ENCODE measurements around the gene SNX6.
"Not testable (repeated sequence)": the region's sequence is repeated elsewhere in the genome, so short reads cannot be mapped to it uniquely, and the experiment has no call there.

Gene SNX6

DNA sequence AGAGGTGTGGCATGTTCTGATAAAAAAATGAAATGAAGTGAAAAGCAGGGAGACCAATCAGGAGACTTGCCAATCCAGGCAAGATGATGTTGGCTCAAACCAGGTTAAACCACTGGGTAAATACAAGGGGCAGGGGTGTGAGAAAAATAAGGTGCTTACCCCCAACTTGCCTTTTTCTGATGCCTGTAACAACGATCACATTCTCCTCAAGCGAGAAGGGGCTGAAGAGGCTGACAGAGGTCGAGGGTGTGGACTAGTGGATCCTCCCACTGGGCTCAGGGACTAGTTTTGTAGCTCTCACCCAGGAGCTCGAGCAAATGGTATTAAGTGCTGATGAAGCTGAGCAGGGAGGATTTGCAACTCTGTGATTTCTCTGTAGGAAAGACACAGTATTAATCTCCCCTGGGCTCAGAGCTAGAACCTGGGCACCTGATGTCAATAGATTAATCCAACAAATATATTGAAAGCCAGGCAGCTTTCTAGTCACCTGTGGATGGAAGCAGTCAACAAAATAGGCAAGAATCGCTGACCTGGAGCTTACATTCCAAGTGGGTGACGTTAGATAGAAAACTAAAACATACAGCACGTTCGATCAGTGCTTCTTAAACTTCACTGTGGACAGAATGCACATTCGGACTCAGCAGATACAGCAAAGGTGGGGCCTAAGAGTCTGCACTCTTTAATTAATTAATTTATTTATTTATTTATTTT is 75.3 kb downstream of the SNX6 start:
- Histone ChIP-seq H3K9me3 (ENCODE audit: control insufficient read depth, insufficient read depth, low read length) (no peaks in the 10 kb centered on the region), H3K27ac (ENCODE audit: low read depth, low read length) (peak overlapping the region; percentile 4; the same call in 1 of the 2 replicates), H3K4me2 (ENCODE audit: low read length) (peak overlapping the region; percentile 47), H3K36me3 (ENCODE audit: control insufficient read depth, low read length) (no peaks in the 10 kb centered on the region), H3K27me3 (ENCODE audit: control insufficient read depth, low read length) (no peaks in the 10 kb centered on the region), H3K4me1 (ENCODE audit: control insufficient read depth, low read length) (peaks cover 9% of the 10 kb centered on the region), H3K79me2 (ENCODE audit: control insufficient read depth, low read length) (no peaks in the 10 kb centered on the region), H3F3A (ENCODE audit: control insufficient read depth, insufficient read depth) (peaks cover 11% of the 10 kb centered on the region), H3K9me2 (replicated peaks; ENCODE audit: control insufficient read depth, low read length) (no peaks in the 10 kb centered on the region), H4K20me1 (ENCODE audit: control insufficient read depth, insufficient read depth, low read depth, low read length) (no peaks in the 10 kb centered on the region), H3K4me3 (ENCODE audit: low read length) (peak overlapping the region; percentile 18)
- TF ChIP-seq, protein P1, sequence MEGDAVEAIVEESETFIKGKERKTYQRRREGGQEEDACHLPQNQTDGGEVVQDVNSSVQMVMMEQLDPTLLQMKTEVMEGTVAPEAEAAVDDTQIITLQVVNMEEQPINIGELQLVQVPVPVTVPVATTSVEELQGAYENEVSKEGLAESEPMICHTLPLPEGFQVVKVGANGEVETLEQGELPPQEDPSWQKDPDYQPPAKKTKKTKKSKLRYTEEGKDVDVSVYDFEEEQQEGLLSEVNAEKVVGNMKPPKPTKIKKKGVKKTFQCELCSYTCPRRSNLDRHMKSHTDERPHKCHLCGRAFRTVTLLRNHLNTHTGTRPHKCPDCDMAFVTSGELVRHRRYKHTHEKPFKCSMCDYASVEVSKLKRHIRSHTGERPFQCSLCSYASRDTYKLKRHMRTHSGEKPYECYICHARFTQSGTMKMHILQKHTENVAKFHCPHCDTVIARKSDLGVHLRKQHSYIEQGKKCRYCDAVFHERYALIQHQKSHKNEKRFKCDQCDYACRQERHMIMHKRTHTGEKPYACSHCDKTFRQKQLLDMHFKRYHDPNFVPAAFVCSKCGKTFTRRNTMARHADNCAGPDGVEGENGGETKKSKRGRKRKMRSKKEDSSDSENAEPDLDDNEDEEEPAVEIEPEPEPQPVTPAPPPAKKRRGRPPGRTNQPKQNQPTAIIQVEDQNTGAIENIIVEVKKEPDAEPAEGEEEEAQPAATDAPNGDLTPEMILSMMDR (IDR thresholded peaks at IDR 0.05; ENCODE audit: low read depth, low read length, poor library complexity, severe bottlenecking), result no peak
- TF ChIP-seq EZH2phosphoT487 (IDR thresholded peaks at IDR 0.05; ENCODE audit: borderline replicate concordance, low read length), result no peak

DNA sequence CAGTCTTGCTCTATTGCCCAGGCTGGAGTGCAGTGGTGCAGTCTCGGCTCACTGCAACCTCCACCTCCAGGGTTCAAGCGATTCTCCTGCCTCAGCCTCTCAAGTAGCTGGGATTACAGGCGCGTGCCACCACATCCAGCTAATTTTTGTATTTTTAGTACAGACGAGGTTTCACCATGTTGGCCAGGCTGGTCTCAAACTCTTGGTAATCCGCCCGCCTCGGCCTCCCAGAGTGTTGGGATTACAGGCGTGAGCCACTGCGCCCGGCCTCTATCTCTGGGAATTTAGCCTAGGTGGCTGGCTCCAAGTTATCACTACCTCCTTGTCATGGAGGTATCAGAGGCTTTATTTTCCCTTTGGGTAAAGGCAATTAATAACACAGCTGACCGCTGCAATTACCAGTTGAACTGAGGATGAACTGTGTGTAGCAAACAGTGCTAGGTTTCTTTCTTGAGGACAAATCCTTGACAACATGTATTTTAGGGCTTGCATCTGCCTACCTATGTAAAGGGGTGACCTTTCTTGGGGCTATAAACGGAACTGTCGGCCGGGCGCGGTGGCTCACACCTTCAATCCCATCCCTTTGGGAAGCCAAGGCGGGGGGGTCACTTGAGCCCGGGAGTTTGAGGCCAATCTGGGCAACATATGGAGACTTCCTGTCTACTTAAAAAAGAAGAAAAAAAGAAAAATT is 80.5 kb downstream of the SNX6 start:
- H3K27me3 ChIP-seq (ENCODE audit: control insufficient read depth, low read length); H3K9me3 ChIP-seq (ENCODE audit: control insufficient read depth, insufficient read depth, low read length); H4K20me1 ChIP-seq (ENCODE audit: control insufficient read depth, insufficient read depth, low read depth, low read length); H3K9me2 ChIP-seq (replicated peaks; ENCODE audit: control insufficient read depth, low read length); H3K79me2 ChIP-seq (ENCODE audit: control insufficient read depth, low read length); H3K27ac ChIP-seq (ENCODE audit: low read depth, low read length); H3K4me2 ChIP-seq (ENCODE audit: low read length); H3K4me3 ChIP-seq (ENCODE audit: low read length); H3K36me3 ChIP-seq (ENCODE audit: control insufficient read depth, low read length): not testable (repeated sequence)
- peaks cover 13% of the 10 kb centered on the region for H3K4me1 ChIP-seq (ENCODE audit: control insufficient read depth, low read length)
- H3F3A ChIP-seq (ENCODE audit: control insufficient read depth, insufficient read depth), result peaks cover 14% of the 10 kb centered on the region

GRCh38 chr14:34548472-34548981 is 81.4 kb downstream of the SNX6 start:
- Histone ChIP-seq H3K27me3 (ENCODE audit: control insufficient read depth, low read length) (no peaks in the 10 kb centered on the region), H3K4me2 (ENCODE audit: low read length) (peak overlapping the region; percentile 19)
- no peak for TF ChIP-seq EZH2phosphoT487 (IDR thresholded peaks at IDR 0.05; ENCODE audit: borderline replicate concordance, low read length)
- TF ChIP-seq, protein P1 (IDR thresholded peaks at IDR 0.05; ENCODE audit: low read depth, low read length, poor library complexity, severe bottlenecking), result no peak

GRCh38 chr14:34547136-34547520 is 82.8 kb downstream of the SNX6 start:
- not testable (repeated sequence) for H3K9me2 ChIP-seq (replicated peaks; ENCODE audit: control insufficient read depth, low read length)

More at GRCh38 chr14:34548472-34548981, 81.4 kb downstream of the SNX6 start:
- Histone ChIP-seq H3K36me3 (ENCODE audit: control insufficient read depth, low read length) (no peaks in the 10 kb centered on the region), H4K20me1 (ENCODE audit: control insufficient read depth, insufficient read depth, low read depth, low read length) (no peaks in the 10 kb centered on the region), H3K4me3 (ENCODE audit: low read length) (no peak overlapping the region), H3K9me3 (ENCODE audit: control insufficient read depth, insufficient read depth, low read length) (no peaks in the 10 kb centered on the region), H3F3A (ENCODE audit: control insufficient read depth, insufficient read depth) (peaks cover 10% of the 10 kb centered on the region; the same call in 1 of the 2 replicates), H3K27ac (ENCODE audit: low read depth, low read length) (no peak overlapping the region), H3K4me1 (ENCODE audit: control insufficient read depth, low read length) (peaks cover 8% of the 10 kb centered on the region), H3K9me2 (replicated peaks; ENCODE audit: control insufficient read depth, low read length) (no peaks in the 10 kb centered on the region), H3K79me2 (ENCODE audit: control insufficient read depth, low read length) (no peaks in the 10 kb centered on the region)

DNA sequence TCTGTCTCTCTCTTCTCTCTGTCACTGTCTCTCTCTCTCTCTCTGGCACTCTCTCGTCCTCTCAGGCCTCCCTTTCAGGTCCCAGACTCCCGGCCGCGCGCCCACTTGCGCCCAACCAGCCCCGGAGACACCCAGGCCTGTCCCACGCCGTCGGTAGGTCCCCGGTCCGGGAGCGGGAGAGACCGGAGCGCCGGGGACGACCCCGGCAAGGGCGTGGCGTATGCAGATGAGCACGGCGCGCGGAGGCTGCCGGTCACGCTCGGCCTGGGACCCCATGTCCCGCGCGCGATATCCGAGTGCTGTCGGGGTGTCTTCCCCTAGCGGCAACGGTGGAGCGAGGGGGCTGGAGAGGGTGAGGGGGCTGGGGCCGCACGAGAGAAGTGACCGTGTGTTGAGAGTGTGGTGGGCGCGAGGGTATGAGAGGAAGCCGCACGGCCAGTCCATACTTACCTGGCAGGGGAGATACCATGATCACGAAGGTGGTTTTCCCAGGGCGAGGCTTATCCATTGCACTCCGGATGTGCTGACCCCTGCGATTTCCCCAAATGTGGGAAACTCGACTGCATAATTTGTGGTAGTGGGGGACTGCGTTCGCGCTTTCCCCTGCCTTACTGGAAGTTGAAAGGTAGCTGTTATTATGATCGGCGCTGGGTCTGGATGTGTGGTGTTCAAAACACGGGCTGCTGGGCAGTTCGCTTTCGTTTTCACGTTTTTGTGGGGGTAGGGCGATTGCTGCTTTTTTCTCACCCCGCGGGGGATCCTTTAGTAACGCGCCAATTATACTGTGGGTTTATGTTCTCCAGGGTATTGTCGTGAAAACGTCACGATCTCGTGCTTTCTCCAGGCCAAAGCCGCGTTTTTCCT is 83.4 kb downstream of the SNX6 start:
- not testable (repeated sequence) for H4K20me1 ChIP-seq (ENCODE audit: control insufficient read depth, insufficient read depth, low read depth, low read length); H3K79me2 ChIP-seq (ENCODE audit: control insufficient read depth, low read length); H3K4me2 ChIP-seq (ENCODE audit: low read length); H3K9me3 ChIP-seq (ENCODE audit: control insufficient read depth, insufficient read depth, low read length); H3K36me3 ChIP-seq (ENCODE audit: control insufficient read depth, low read length); H3K27ac ChIP-seq (ENCODE audit: low read depth, low read length); H3K4me1 ChIP-seq (ENCODE audit: control insufficient read depth, low read length); H3K4me3 ChIP-seq (ENCODE audit: low read length); H3K27me3 ChIP-seq (ENCODE audit: control insufficient read depth, low read length); H3K9me2 ChIP-seq (replicated peaks; ENCODE audit: control insufficient read depth, low read length)
- H3F3A ChIP-seq (ENCODE audit: control insufficient read depth, insufficient read depth), result peaks cover 10% of the 10 kb centered on the region; the same call in 1 of the 2 replicates

More at GRCh38 chr14:34547136-34547520, 82.8 kb downstream of the SNX6 start:
- peaks cover 10% of the 10 kb centered on the region; the same call in 1 of the 2 replicates for H3F3A ChIP-seq (ENCODE audit: control insufficient read depth, insufficient read depth)
- H3K4me1 ChIP-seq (ENCODE audit: control insufficient read depth, low read length); H4K20me1 ChIP-seq (ENCODE audit: control insufficient read depth, insufficient read depth, low read depth, low read length); H3K27me3 ChIP-seq (ENCODE audit: control insufficient read depth, low read length); H3K36me3 ChIP-seq (ENCODE audit: control insufficient read depth, low read length); H3K79me2 ChIP-seq (ENCODE audit: control insufficient read depth, low read length); H3K9me3 ChIP-seq (ENCODE audit: control insufficient read depth, insufficient read depth, low read length); H3K4me2 ChIP-seq (ENCODE audit: low read length); H3K4me3 ChIP-seq (ENCODE audit: low read length); H3K27ac ChIP-seq (ENCODE audit: low read depth, low read length): not testable (repeated sequence)

All from DOHH2 (cell line).